AG08396 (cell line): ENCODE measurements around the gene TRIM45.
"Not testable (repeated sequence)": the region's sequence is repeated elsewhere in the genome, so short reads cannot be mapped to it uniquely, and the experiment has no call there.

ENCODE experiments used
- DNase-seq: peaks from one replicate; pipeline ENCODE4 v3.0.0; 2012; ENCODE audit warnings: low spot score, mixed read lengths

TRIM45 gene

DNA sequence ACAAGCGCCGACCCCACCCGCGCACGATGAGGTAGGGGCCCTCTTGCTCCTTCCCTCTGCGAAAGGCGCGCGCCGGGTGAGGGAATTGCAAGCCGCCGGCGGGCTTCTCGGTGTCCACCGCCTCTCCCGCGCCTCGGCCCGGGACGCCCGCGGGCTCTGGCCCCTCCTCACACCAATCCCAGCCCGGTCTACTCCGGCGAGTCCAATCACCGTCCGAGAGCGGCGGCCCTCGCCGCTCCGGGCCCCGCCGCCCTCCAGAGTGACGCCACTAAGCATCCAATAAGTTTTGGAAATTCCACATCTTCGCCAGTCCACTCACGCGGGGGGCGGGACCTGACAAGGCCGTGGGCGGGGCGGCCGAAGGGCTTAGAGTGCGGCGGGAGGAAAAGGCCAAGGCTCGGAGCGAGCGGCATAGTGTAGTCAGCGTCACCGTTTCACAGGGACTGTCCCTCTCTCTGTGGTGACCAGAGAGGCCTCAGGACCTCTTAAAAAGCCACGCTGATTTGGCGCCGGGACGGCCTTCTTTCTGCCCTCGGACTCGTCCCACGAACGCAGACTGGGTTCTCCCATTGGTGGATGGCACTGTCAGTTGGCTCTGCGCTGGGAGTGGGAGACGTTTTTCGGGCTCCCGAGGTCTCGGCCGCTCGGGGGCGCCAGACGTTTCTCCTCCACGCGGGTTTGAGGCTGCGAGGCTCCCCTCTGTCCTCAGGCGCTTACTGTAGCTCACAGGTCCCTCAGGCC is at the start of gene TRIM45:
TSS of gene TRIM45 (minus strand) at position 161 of the 741 bp plus-strand sequence. CDS start 548 bp downstream, outside the sequence.
- DNase-seq, result peak; percentile 94

DNA sequence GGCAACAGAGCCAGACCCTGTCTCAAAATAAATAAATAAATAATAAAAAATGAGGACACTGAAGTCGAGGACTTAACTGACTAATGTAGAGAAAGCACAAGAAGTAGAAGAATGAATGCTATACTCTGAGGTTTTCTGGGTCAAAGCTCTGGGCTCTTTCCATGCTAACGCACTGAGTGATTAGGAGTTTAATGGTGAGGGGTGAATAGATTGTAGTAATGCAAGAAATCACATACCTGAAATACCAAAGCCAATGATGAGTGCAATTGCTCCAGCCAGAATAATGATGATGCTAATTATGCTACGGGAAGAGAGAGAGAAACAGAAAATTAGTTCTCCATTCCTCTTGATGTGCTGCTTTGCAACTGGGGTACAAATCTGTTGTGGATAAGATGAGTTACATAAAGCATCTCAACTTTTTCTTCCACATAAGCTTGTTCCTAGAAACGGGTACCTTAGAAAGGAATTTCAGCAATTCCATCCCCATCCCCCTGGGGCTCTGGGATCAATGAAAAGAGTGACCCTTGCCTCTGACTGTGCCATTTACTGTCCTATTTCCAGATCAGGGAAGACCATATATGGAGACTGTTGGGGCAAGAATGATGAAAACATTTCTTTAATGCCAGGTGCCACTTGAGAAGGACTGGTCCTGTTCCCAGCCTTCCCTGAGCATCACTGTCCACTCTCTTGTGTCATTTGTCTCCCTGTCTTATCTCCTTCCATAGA is 48.5 kb upstream of the TRIM45 start:
- DNase-seq, result no peak

GRCh38 chr1:117167402-117167801 is 45.9 kb upstream of the TRIM45 start:
- DNase-seq, result no peak

DNA sequence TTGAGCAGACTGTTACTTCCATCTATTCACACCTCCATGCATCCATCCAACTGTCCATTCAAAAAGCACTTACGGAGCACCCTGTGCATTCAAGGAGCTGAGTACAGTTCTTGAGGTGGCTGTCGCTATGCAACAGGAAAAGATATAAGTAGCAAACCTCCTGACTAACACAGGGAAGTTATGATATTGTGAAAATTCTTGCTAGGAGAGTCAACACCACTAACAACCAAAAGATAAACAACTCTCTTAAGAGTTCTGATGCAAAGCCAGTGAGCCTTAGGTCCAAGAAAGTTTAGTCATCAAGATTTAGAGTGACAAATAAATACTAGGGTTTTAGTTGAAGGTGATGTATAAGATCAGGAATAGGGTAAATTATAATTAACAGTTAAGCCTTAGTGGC is 44.5 kb upstream of the TRIM45 start:
- peak; percentile 55 for DNase-seq

GRCh38 chr1:117164209-117164608 is 42.7 kb upstream of the TRIM45 start:
- no peak for DNase-seq

- no peak for DNase-seq
Measured at GRCh38 chr1:117162816-117163215, 41.3 kb upstream of the TRIM45 start.

DNA sequence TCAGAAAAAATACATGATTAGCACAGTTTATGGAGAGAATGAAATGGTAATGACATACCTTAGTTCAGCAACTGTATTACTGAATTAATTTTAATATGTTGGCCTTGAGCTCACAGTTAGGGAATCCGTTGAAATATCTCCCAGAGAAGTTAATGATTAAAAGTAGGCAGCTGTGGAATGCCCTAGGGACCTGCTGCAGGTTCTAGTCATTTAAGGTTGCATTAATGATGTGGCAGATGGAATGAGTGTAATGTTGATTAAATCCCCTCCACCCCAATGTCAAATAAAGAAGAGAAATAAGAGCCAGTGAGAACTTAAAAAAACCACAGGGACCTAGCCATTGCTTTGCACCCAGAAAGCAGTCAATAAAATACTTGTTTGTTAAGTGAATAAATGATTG is 40.3 kb upstream of the TRIM45 start:
- no peak for DNase-seq

DNA sequence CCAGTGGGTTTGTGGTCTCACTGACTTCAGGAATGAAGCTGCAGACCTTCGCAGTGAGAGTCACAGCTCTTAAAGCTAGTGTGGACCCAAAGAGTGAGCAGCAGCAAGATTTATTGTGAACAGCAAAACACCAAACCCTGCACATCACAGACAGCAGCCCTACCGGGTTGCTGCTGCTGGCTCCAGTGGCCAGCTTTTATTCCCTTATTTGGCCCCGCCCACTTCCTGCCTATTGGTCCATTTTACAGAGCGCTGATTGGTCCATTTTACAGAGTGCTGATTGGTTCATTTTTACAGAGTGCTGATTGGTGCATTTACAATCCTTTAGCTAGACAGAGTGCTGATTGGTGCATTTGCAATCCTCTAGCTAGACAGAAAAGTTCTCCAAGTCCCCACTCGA is 29.8 kb upstream of the TRIM45 start:
- DNase-seq, result not testable (repeated sequence)

DNA sequence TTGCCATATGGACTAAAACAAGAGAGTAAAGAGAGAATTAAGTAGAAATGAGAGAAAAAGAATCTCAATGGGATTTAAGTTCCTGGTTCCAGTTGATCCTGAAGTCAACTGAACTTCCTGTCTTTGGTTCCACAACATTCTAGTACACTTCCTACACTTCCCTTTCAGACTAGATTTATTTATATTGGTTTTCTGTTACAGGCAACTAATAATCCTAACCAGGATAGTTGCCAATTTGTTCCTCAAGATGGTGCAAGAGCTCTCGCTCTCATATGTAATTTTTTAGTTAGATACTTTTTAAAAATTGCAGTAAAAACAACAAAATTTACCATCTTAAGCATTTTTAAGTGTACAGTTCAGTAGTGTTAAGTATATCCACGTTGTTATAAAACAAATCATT is 28.8 kb upstream of the TRIM45 start:
- DNase-seq, result no peak

DNA sequence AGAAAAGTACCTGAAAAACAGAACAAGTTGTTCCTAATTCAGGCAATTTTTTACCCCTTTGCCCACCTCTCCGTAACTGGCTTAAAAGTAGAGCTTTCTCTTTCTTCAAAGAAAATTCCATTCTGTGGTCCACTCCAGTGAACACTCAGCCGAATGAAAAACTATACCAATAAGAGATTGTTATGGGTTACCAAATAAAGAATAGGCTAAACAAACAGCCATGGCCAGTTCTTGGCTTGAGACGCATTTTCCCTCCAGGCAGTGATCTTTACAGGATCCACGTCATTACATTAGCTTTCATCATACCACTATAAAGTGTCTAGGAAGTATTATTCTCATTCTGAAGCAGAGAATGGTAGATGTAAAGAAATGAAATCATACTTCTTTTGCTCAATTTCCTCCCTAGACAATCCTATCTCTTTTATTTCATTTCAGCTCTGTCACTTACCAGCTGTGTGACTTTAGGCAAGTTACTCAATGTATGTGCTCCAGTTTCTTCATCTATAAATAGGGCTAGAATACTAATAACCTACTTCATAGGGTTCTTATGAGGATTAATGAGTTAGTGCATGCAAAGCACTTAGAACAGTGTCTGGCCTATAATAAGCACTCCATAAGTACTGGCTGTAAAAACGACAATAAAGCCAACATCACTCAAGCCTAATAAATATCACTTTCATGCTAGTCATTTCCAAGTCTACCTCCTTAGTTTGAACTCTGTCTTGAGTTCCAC is 26.5 kb upstream of the TRIM45 start:
- no peak for DNase-seq

DNA sequence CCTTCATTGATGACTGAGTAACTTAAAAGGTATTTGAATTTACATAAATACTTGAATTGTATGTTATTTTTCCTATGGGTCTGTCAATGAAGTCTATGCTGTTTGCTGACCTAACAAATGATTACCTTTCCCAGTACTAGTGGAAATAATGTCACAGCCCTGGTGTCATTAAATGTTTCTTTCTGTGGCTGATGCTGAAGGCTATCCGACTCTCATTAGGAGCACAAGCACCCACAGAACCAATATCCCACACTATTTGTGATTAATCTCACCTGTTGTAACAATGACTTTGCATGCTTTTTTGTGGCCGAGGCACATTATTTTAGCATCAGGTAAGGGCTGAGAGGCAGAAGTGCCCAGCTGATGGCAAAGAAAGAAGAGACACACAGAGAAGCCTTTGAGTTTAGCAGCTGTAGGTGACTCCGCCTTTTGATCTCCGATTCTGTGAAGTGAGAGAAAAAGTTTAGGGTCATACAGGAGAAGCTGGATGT is 25.8 kb upstream of the TRIM45 start:
- no peak for DNase-seq

- DNase-seq, result peak; percentile 57
Measured at GRCh38 chr1:117146575-117147340, 25.2 kb upstream of the TRIM45 start.

- no peak for DNase-seq
Measured at GRCh38 chr1:117146072-117146471, 24.5 kb upstream of the TRIM45 start.

- no peak for DNase-seq
Measured at GRCh38 chr1:117143871-117144270, 22.3 kb upstream of the TRIM45 start.

- no peak for DNase-seq
Measured at GRCh38 chr1:117143172-117143571, 21.6 kb upstream of the TRIM45 start.

DNA sequence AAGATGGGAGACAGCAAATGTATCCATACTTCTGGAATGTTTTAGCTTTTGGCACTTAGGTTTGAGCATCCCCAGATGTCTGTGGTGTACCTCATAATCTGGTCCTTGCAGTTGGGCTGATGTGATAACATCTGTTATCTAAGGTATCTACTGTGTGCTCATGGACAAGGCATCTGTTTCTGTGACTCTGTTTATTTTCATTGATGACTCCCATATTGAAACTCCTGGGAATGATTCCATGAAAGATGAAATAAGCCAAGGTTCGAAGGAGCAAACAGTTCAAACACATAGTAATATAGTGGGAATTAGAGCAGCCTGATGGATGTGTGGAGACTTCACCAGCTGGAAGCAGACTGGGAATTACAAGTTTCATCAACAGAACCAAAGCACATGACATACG is 20.7 kb upstream of the TRIM45 start:
- DNase-seq, result no peak

DNA sequence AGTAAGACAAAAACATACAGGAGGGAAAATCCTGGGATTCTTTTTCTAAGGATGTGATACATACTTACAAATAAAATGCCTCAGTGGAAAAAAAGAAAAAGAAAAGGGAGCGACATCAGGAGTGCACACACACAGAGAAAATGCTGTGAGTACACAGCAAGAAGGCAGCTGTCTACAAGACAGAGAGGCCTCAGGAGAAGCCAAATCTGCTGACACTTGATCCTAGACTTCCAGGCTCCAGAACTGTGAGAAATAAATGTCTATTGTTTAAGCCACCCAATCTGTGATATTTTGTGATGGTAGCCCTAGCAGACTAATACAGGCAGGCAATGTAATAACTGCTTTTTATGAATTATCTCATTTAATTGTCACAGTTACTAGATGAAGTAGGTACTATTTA is 17.0 kb upstream of the TRIM45 start:
- DNase-seq, result no peak

- no peak for DNase-seq
Measured at GRCh38 chr1:117138106-117138505, 16.6 kb upstream of the TRIM45 start.

DNA sequence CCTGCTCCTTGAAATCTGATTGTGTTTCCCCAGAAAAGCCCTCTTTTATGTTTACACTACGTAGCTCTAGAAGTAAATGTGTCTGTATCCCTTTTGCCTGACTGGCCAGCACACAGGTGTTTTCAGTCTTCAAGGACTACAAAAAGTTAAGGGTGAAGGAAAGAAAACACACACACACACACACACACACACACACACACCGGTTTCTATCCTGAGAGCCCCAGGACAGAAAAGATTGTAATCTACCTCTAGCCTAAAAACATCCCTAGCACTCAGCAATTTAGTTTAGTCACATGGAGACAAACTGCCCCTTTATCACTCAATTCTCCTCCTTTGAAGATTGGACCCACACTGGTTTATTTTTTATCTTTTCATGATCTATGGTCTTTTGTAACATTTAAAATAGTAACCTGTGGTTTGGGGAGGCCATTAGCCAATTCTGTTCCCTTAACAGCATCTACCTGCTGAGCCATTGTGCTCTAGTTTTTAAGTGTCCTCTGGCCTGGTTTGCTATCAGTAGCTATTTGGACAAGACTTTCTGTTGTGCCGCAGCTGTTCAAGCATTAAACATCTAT is 15.8 kb upstream of the TRIM45 start:
- DNase-seq, result no peak

DNA sequence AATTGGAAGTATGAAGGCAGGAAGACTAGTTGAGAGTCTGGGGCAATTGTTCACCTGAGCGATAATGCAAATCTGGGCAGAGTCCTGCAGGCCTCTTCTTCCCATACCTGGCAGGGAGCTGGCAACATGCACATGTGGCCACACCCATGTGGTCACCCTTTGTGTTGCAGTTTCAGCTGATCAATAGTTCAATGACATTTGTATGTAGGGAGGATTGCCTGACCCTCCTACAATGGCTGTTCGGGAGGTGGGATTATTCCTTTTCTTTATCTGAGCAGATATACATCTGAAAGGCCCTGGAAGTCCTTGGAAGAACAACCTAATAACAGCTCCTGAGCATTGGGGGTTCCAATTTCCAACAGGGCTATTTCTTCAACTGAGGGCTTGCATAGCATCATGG is 15.2 kb upstream of the TRIM45 start:
- no peak for DNase-seq

DNA sequence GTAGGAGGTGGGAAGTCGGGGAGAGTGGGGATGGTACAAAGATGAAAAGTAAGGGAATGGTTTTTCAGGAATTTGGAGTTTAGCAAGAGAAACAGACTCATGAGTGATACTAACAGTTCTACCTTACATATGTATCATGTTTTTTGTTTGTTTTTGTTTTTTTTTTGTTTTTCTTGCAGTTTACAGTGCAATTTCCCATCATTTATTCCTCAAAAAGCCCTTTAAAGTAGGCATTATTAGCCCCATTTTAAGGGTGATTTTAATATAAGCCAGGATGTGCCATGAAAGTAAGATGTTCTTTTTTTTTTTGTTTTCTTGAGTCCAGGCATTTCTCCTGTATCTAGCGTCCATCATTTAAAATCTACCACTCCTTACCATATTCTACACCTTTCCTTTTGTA is 13.8 kb upstream of the TRIM45 start:
- DNase-seq, result no peak

- DNase-seq, result no peak
Measured at GRCh38 chr1:117130526-117130925, 9.0 kb upstream of the TRIM45 start.
